ENCODE results near the gene SUMF2.
"Not testable (repeated sequence)": the region's sequence is repeated elsewhere in the genome, so short reads cannot be mapped to it uniquely, and the experiment has no call there.

SUMF2 gene

GRCh38 chr7:56063882-56064625 lies at the start of gene SUMF2:
TSS of gene SUMF2 (plus strand) at chr7:56064286. CDS start at chr7:56064312, 26 bp downstream.
- peak; percentile 95 for DNase-seq (ENCODE audit: low spot score)

DNA sequence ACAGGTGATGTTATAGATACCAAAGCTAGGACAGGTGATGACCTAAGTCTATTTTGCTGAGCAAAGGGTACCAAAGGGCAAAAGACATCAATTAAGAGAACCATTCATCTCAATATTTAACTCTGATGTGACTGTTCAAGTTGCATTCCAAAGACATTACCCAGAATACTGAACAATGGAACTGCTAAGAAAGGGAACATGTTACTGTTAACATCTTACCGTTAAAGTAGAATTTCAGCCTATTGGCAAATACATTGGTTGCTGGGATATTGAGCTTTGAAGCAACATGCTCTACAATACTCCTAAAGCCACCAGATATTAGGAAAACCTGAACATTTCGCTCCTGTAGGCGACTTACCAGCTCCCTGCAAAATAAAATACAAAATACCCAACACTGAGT lies 47.1 kb upstream of the SUMF2 start:
- not testable (repeated sequence) for DNase-seq (ENCODE audit: low spot score)

DNA sequence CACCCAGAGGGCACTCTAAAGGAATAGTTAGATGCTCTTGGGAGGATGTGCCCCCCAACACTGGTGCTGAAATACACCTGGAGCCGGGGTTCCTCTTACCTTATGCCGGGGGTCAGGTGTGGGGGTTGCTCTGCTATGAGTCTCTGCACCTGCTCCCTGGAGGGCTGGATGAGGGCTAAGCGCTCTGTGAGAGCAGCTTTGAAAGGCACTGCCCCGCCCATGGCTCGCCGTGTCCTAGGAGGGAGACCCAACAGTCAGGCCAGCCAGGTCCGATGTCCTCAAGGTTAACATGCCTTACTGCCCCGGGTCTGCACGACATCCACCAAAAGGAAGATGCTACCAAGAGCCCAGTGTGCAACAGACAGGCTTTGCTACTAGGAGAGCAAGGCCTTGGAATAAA lies 44.6 kb upstream of the SUMF2 start:
- DNase-seq (ENCODE audit: low spot score), result no peak

GRCh38 chr7:56023500-56023899 lies 40.6 kb upstream of the SUMF2 start:
- no peak for DNase-seq (ENCODE audit: low spot score)

DNA sequence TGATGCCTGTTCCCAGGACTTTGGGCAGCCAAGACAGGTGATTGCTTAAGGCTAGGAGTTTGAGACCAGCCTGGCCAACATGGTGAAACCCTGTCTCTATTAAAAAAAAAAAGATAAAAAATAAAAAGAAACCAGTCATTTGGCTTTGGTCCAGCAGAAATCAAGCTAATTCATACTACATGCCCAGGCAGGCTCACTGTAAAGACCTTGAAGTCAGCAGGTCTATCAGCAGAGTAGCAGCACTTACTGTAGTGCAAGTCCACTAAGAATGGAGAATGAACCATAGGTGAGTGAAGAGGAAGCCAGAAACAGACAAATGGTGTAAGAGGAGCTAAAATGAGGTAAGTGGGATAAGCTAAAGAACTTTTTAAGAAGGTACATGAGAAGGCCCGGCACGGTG lies 37.5 kb upstream of the SUMF2 start:
- DNase-seq (ENCODE audit: low spot score), result no peak

GRCh38 chr7:56028942-56029630 lies 35.0 kb upstream of the SUMF2 start:
- DNase-seq (ENCODE audit: low spot score), result no peak

GRCh38 chr7:56030340-56030739 lies 33.7 kb upstream of the SUMF2 start:
- DNase-seq (ENCODE audit: low spot score), result no peak

DNA sequence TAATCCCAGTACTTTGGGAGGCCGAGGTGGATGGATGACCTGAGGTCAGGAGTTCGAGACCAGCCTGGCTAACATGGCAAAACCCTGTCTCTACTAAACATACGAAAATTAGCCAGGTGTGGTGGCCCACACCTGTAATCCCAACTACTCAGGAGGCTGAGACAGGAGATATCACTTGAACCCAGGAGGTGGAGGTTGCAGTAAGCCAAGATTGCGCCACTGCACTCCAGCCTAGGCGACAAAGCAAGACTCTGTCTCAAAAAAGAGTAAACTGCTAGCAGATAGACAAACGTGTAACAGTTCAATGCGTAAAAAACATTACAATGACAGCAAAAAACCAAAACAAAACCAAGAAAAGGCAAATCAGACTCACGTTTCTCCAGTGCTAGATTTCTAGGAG lies 32.5 kb upstream of the SUMF2 start:
- DNase-seq (ENCODE audit: low spot score), result not testable (repeated sequence)

- DNase-seq (ENCODE audit: low spot score), result not testable (repeated sequence)
These were observed 31.5 kb upstream of the SUMF2 start for GRCh38 chr7:56032578-56032977.

GRCh38 chr7:56033671-56034432 lies 30.2 kb upstream of the SUMF2 start:
- peak; percentile 77 for DNase-seq (ENCODE audit: low spot score)

- peak; percentile 18 for DNase-seq (ENCODE audit: low spot score)
These were observed 23.4 kb upstream of the SUMF2 start for GRCh38 chr7:56040730-56041129.

DNA sequence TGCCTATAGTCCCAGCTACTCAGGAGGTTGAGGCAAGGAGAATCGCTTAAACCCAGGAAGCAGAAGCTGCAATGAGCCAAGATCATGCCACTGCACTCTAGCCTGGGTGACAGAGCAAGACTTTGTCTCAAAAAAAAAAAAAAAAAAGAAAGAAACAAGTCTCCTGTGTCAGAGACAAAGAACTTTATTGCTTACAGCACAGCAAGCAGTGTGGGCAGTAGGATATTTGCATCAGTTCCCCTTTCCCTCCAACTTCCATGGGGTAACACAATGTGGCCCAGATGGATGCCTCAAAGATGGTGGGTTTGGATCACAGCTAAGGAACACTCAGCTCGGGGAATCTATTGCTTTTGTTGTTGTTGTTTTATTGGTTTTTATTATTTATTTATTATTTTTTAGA lies 18.3 kb upstream of the SUMF2 start:
- not testable (repeated sequence) for DNase-seq (ENCODE audit: low spot score)

- DNase-seq (ENCODE audit: low spot score), result no peak
These were observed 17.2 kb upstream of the SUMF2 start for GRCh38 chr7:56046721-56047445.

- not testable (repeated sequence) for DNase-seq (ENCODE audit: low spot score)
These were observed 16.5 kb upstream of the SUMF2 start for GRCh38 chr7:56047446-56048116.

GRCh38 chr7:56048245-56048644 lies 15.8 kb upstream of the SUMF2 start:
- DNase-seq (ENCODE audit: low spot score), result no peak

GRCh38 chr7:56048763-56049162 lies 15.3 kb upstream of the SUMF2 start:
- DNase-seq (ENCODE audit: low spot score), result not testable (repeated sequence)

DNA sequence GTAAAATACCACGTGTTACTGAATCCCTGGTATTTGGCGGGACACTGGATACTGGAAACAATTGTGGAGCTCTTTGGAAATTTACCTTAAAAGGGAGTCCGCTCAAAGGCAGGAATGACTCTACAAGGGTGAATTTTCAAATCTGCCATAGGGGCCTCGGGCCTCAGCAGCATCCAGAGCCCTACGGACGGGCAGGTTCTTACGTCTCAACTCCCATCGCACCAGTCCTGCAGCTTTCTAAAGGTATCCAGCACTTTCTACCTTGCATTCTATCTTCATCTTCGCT lies 13.1 kb upstream of the SUMF2 start:
- DNase-seq (ENCODE audit: low spot score), result no peak

GRCh38 chr7:56051339-56052191 lies 12.5 kb upstream of the SUMF2 start, which contains the start of the genes CCT6A and PSPH:
TSS of gene CCT6A (plus strand) at chr7:56051765. CDS start at chr7:56051849, 84 bp downstream.
TSS of gene PSPH (minus strand) at chr7:56051444. CDS start at chr7:56021212, 30,232 bp downstream.
- DNase-seq (ENCODE audit: low spot score), result peak; percentile 99

DNA sequence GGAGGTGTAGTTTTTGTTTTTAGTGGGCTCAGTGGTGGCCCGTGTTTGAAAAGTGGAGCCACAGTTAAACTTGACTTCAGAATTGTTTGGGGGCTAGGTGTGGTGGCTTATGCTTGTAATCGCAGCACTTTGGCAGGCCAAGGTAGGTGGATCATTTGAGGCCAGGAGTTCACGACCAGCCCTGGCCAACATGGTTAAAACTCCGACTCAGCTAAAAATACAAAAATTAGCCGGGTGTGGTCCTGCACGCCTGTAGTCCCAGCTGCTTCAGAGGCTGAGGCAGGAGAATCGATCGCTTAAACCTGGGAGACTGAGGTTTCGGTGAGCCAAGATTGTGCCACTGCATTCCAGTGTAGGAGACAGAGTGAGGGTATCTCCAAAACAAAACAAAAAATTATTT lies 10.7 kb upstream of the SUMF2 start:
- no peak for DNase-seq (ENCODE audit: low spot score)

GRCh38 chr7:56053993-56054392 lies 10.1 kb upstream of the SUMF2 start:
- no peak for DNase-seq (ENCODE audit: low spot score)

DNA sequence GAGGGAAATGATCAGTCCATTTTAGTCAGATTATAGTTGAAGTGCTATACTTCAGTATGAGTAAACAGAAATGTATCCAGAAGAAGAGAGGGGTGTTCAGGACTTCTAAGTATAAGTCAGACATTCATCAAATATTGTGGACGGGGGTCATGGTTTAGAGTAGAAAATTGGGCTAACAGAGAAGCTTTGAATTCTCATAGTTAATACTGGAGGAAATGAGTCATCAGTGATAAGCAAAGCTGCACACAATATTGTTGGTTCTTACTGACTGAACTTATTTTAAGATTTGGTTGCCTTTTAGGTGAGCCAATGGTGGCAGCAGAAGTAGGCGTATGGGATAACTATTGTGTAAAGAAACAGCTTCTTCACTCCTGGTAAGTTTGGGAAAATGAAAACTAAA lies 1.7 kb upstream of the SUMF2 start:
- no peak for DNase-seq (ENCODE audit: low spot score)

Data from left forelimb (tissue), 1 donor.